ENCODE data around the gene ABCC5.

- TF ChIP-seq TAF1 (IDR thresholded peaks at IDR 0.05; ENCODE audit: borderline replicate concordance, insufficient read depth, low read length): no peak
- no peak for TF ChIP-seq POLR2AphosphoS5 (IDR thresholded peaks at IDR 0.05; ENCODE audit: low read depth, low read length)
- TF ChIP-seq REST (IDR thresholded peaks at IDR 0.05; ENCODE audit: insufficient read depth in 1 of 2, low read depth in 2 of 2, low read length in 2 of 2): no peak
- TF ChIP-seq SIN3A (IDR thresholded peaks at IDR 0.05; ENCODE audit: borderline replicate concordance, insufficient read depth, low read length): no peak
- TF ChIP-seq FOXP2 (optimal IDR thresholded peaks at IDR 0.05; ENCODE audit: borderline replicate concordance, extremely low read depth, extremely low read length, insufficient read depth): no peak
Measured at GRCh38 chr3:184042617-184043016, 24.9 kb upstream of the ABCC5 start.

Measured in PFSK-1 (cell line).